T-cell (primary cell): ENCODE results near the gene DTNB. TPM values are rescaled to one million over a fixed set of nuclear protein-coding genes. Genes with fewer than 3 reads are reported as not detected.
A peak's percentile ranks its signal among the peaks of the same experiment; 100 is the strongest.

ENCODE experiments used
- ATAC-seq, 4 experiments: fragments of 200-7000 bp in 3 of 4; fragments of 150-1000 bp in 1 of 4; cut with Tn5 transposase; replicated peaks in 1 of 4; 1 replicate in 3 of 4; 2 replicates in 1 of 4; pipeline ENCODE4 v1.10.0; 2021; ENCODE audit warnings: moderate library complexity in 3 of 4, mild to moderate bottlenecking in 2 of 4, moderate number of reproducible peaks in 1 of 4
- CTCF ChIA-PET, 2 donors: fragments of 300-600 bp; sonication (Branson Sonifier 250); formaldehyde crosslinking; loops; one replicate each; lab custom pipeline; 2022; ENCODE audit warnings: antibody characterized with exemption in 2 of 2; lab: Charles Lee
- POLR2A ChIA-PET, 2 donors: fragments of 300-600 bp; sonication (Branson Sonifier 250); formaldehyde crosslinking; loops; one replicate each; lab custom pipeline; 2022; ENCODE audit warnings: antibody characterized with exemption in 2 of 2; lab: Charles Lee
- DNase-seq, 35 experiments: peaks; one replicate each; pipeline versions ENCODE4 v3.0.0 to v3.0.0-alpha.2; 2013 to 2023
- H3K27ac ChIP-seq: one replicate; pipeline ENCODE4 v1.5.1; 2013; ENCODE audit warnings: low read length
- H3K27me3 ChIP-seq, 2 experiments: replicated peaks in 1 of 2; 1 replicate in 1 of 2; 2 replicates in 1 of 2; pipeline versions ENCODE4 v1.6.1 to v1.7.0; 2013; ENCODE audit warnings: low read length in 1 of 2, mixed read lengths in 1 of 2; ENCODE audit not compliant: control insufficient read depth in 2 of 2, insufficient read depth in 2 of 2; ENCODE audit errors: extremely low read depth in 1 of 2
- H3K36me3 ChIP-seq, 2 donors: 1 replicate in 1 of 2; 2 replicates in 1 of 2; pipeline versions ENCODE4 v1.6.1 to v1.7.0; 2013; ENCODE audit warnings: low read length in 1 of 2; ENCODE audit not compliant: control insufficient read depth in 2 of 2, insufficient read depth in 1 of 2; ENCODE audit errors: extremely low read depth in 1 of 2
- H3K4me1 ChIP-seq, 2 experiments: 1 replicate in 1 of 2; 2 replicates in 1 of 2; pipeline versions ENCODE4 v1.6.1 to v1.7.0; 2013; ENCODE audit warnings: low read length in 2 of 2, mixed read lengths in 1 of 2; ENCODE audit not compliant: insufficient read depth in 2 of 2, control insufficient read depth in 1 of 2; ENCODE audit errors: extremely low read depth in 1 of 2
- H3K4me3 ChIP-seq, 2 donors: 1 replicate in 1 of 2; 2 replicates in 1 of 2; pipeline versions ENCODE4 v1.5.1 to v1.7.0; 2013; ENCODE audit warnings: mild to moderate bottlenecking in 2 of 2, low read length in 1 of 2, moderate library complexity in 1 of 2; ENCODE audit not compliant: control insufficient read depth in 1 of 2; ENCODE audit errors: extremely low read depth in 1 of 2
- H3K9me3 ChIP-seq: 2 replicates; pipeline ENCODE4 v1.7.0; 2013
- H3K27ac Mint-ChIP-seq, 2 donors: one replicate each; pipeline ENCODE4 v1.8.0; 2020 to 2021; ENCODE audit warnings: mild to moderate bottlenecking in 2 of 2, mixed read lengths in 2 of 2
- H3K27me3 Mint-ChIP-seq, 2 donors: one replicate each; pipeline ENCODE4 v1.8.0; 2021 to 2022; ENCODE audit warnings: mixed read lengths in 2 of 2
- H3K36me3 Mint-ChIP-seq: one replicate; pipeline ENCODE4 v1.8.0; 2021; ENCODE audit warnings: mixed read lengths
- H3K4me1 Mint-ChIP-seq, 3 donors: one replicate each; pipeline ENCODE4 v1.8.0; 2020 to 2022; ENCODE audit warnings: mixed read lengths in 3 of 3, mild to moderate bottlenecking in 1 of 3
- H3K4me3 Mint-ChIP-seq, 3 donors: one replicate each; pipeline ENCODE4 v1.8.0; 2020 to 2022; ENCODE audit warnings: mild to moderate bottlenecking in 3 of 3, mixed read lengths in 3 of 3, moderate library complexity in 3 of 3
- H3K9me3 Mint-ChIP-seq, 3 donors: one replicate each; pipeline ENCODE4 v1.8.0; 2020 to 2022; ENCODE audit warnings: mixed read lengths in 3 of 3
- WGBS: methylation state at CpG from one replicate; pipeline ENCODE4 v1.1.5; 2013; ENCODE audit warnings: missing lambda C conversion rate; ENCODE audit not compliant: insufficient coverage; 5-methylcytosine and 5-hydroxymethylcytosine counted together
- total RNA-seq, 35 experiments: library from RNA in 6 of 35; stranded (reverse) in 6 of 35; fragments of 120-200 nt in 1 of 35; gene quantifications; one replicate each; pipeline versions ENCODE4 v1.2.1 to v1.2.4 and lab custom pipeline; 2013 to 2026

Gene DTNB
- total RNA-seq, 5 donors from 2014 or later (not counting 1 experiment from before 2014, with no cell fraction given), result 33.4 to 45.7 (median 39.6) TPM

- Mint-ChIP-seq H3K27ac (no peak overlapping the region), H3K4me1 (peaks cover 0 to 5% (median 0%) of the 10 kb centered on the region in 3 donors), H3K4me3 (no peak overlapping the region), H3K36me3 (peaks cover 23% of the 10 kb centered on the region), H3K27me3 (no peaks in the 10 kb centered on the region), H3K9me3 (no peaks in the 10 kb centered on the region)
- Histone ChIP-seq H3K4me1 (no peaks in the 10 kb centered on the region), H3K4me3 (no peak overlapping the region), H3K27ac (no peak overlapping the region), H3K36me3 (peaks cover 0 to 5% of the 10 kb centered on the region in 2 donors), H3K9me3 (no peaks in the 10 kb centered on the region), H3K27me3 (no peaks in the 10 kb centered on the region)
- 90% methylated on average over 2 of the region's 3 CpGs for WGBS
- ChIA-PET POLR2A (interaction anchor here in 1 of 2 donors (0.6 kb wide), 1 partner anchor 9 kb away, joined by 3 read pairs; no protein-coding TSS in a partner anchor), CTCF (no interaction called here)
- DNase-seq (no peak), ATAC-seq (no peak)
Observed at GRCh38 chr2:25570161-25570845, 103.1 kb downstream of the DTNB start.

GRCh38 chr2:25567406-25567805, 106.0 kb downstream of the DTNB start:
- no peak overlapping the region for H3K27ac ChIP-seq
- DNase-seq, result peak in 1 of 35 experiments; percentile 39
- POLR2A ChIA-PET, result no interaction called here

DNA sequence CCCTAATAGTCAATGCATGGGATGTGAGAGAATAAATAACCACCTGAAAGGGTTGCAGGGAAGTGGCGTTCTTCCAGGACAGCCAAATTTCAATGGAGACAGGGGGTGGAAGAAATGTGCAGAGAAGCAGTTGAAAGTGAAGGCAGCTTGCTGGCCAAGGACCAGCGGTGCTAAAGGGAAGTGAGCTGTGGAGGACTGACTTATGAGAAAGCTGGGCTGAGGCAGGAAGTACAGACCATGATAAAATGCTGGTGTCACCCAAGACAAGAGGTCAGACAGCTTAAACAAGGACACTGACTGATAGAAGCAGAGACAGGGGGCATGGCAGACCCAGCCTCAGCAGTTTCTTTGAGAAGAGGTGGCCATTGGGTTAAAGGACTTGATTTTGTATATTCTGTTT, 106.7 kb downstream of the DTNB start:
- no peak for ATAC-seq
- Histone ChIP-seq H3K36me3 (peaks cover 0 to 5% of the 10 kb centered on the region in 2 donors), H3K4me1 (no peaks in the 10 kb centered on the region), H3K9me3 (no peaks in the 10 kb centered on the region), H3K27me3 (no peaks in the 10 kb centered on the region), H3K4me3 (no peak overlapping the region), H3K27ac (no peak overlapping the region)
- Mint-ChIP-seq H3K36me3 (peaks cover 10% of the 10 kb centered on the region), H3K27ac (no peak overlapping the region), H3K9me3 (no peaks in the 10 kb centered on the region), H3K4me1 (peaks cover 0 to 5% (median 0%) of the 10 kb centered on the region in 3 donors), H3K27me3 (no peaks in the 10 kb centered on the region), H3K4me3 (no peak overlapping the region)
- ChIA-PET CTCF (no interaction called here), POLR2A (no interaction called here)
- 58% methylated on average over 2 of the region's 2 CpGs for WGBS
- DNase-seq, result peak in 1 of 35 experiments; percentile 22

More at GRCh38 chr2:25567406-25567805, 106.0 kb downstream of the DTNB start:
- no peak overlapping the region for H3K27ac Mint-ChIP-seq
- CTCF ChIA-PET, result interaction anchor here in 1 of 2 donors (0.7 kb wide), 1 partner anchor 627 kb away, joined by 3 read pairs; no protein-coding TSS in a partner anchor
- WGBS, result no CpG with 5 or more reads among the region's 1 CpG
- H3K4me1 ChIP-seq, result no peaks in the 10 kb centered on the region
- no peaks in the 10 kb centered on the region for H3K9me3 Mint-ChIP-seq
- no peak overlapping the region for H3K4me3 Mint-ChIP-seq
- H3K36me3 ChIP-seq, result peaks cover 0 to 5% of the 10 kb centered on the region in 2 donors
- no peak overlapping the region for H3K4me3 ChIP-seq
- H3K9me3 ChIP-seq, result no peaks in the 10 kb centered on the region
- no peaks in the 10 kb centered on the region for H3K27me3 ChIP-seq
- H3K4me1 Mint-ChIP-seq, result peaks cover 0 to 5% (median 0%) of the 10 kb centered on the region in 3 donors
- peaks cover 10% of the 10 kb centered on the region for H3K36me3 Mint-ChIP-seq
- peak in 1 of 4 experiments; percentile 36 for ATAC-seq
- no peaks in the 10 kb centered on the region for H3K27me3 Mint-ChIP-seq

GRCh38 chr2:25566094-25566493, 107.3 kb downstream of the DTNB start:
- H3K4me1 Mint-ChIP-seq, result peaks cover 0 to 8% (median 0%) of the 10 kb centered on the region in 3 donors
- no peak overlapping the region for H3K4me3 ChIP-seq
- H3K4me1 ChIP-seq, result no peaks in the 10 kb centered on the region
- WGBS, result 100% methylated on average over 3 of the region's 6 CpGs
- ATAC-seq (no peak), DNase-seq (no peak)
- H3K27ac Mint-ChIP-seq, result no peak overlapping the region
- H3K36me3 ChIP-seq, result peaks cover 0 to 5% of the 10 kb centered on the region in 2 donors
- peaks cover 10% of the 10 kb centered on the region for H3K36me3 Mint-ChIP-seq
- no peaks in the 10 kb centered on the region for H3K9me3 ChIP-seq
- no peaks in the 10 kb centered on the region for H3K27me3 Mint-ChIP-seq
- POLR2A ChIA-PET, result interaction anchor here in 1 of 2 donors (0.7 kb wide), 1 partner anchor 53 kb away, joined by 4 read pairs; no protein-coding TSS in a partner anchor
- CTCF ChIA-PET, result no interaction called here
- no peaks in the 10 kb centered on the region for H3K9me3 Mint-ChIP-seq
- H3K4me3 Mint-ChIP-seq, result no peak overlapping the region
- H3K27ac ChIP-seq, result no peak overlapping the region
- H3K27me3 ChIP-seq, result no peaks in the 10 kb centered on the region

DNA sequence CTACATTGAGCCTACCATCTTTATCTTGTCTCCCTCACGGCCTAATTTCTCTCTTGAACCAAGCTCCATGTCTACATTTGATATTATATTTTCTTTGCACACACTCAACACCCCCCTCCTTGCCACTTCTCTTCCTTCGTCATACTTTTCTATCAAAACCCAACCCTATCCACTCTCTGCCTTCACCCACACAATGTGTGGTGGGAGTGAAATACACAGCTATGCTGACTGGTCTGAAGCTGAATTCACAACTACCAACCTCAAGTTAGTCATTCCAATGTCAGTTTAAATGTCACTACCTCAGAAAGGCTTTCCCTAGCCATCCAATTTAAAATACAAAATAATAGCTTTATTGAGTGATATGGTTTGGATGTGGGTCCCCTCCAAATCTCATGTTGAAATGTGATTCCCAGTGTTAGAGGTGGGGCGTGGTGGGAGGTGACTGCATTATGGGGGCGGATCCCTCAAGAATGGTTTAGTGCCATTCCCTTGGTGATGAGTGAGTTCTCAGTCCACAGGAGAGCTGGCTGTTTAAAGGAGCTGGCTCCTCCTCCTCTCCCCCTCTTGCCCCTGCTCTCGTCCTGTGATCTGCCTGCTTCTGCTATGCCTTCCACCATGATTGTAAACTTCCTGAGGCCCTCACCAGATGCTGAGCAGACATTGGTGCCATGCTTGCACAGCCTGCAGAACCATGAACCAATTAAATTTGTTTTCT, 112.1 kb downstream of the DTNB start:
- no peak for ATAC-seq
- 86% methylated on average over 1 of the region's 5 CpGs for WGBS

DNA sequence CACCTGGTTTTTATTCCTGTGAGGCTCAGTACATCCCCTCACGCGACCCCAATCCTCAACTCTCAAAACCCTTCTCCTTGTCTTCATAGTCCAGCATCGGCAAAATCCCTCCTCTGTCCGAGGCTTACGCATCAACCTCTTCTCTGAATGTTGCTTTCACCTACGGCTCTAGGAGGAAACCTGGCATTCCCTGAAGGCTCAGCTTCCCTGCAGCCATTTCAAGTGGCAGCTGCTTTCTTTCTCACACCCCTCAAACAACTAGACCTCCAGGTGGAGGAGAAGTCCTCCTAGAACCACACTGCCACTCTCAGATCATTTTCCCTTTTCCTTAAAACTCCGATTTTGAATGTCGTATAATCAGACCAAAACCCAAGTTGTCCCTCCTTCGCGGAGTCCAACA, 114.2 kb downstream of the DTNB start:
- H3K27ac ChIP-seq, result peak overlapping the region; percentile 32
- no peaks in the 10 kb centered on the region for H3K27me3 Mint-ChIP-seq
- H3K4me3 ChIP-seq, result no peak overlapping the region
- peak overlapping the region; percentile 17 to 72 for H3K27ac Mint-ChIP-seq
- peaks cover 0 to 9% of the 10 kb centered on the region in 2 experiments for H3K4me1 ChIP-seq
- H3K36me3 ChIP-seq, result no peaks in the 10 kb centered on the region
- peaks cover 27 to 39% (median 28%) of the 10 kb centered on the region in 3 donors for H3K4me1 Mint-ChIP-seq
- ChIA-PET CTCF (no interaction called here), POLR2A (no interaction called here)
- H3K36me3 Mint-ChIP-seq, result peaks cover 2% of the 10 kb centered on the region
- 99% methylated on average over 9 of the region's 10 CpGs for WGBS
- no peaks in the 10 kb centered on the region for H3K9me3 ChIP-seq
- no peak for ATAC-seq
- no peak for DNase-seq
- no peaks in the 10 kb centered on the region for H3K9me3 Mint-ChIP-seq
- no peaks in the 10 kb centered on the region for H3K27me3 ChIP-seq
- H3K4me3 Mint-ChIP-seq, result no peak overlapping the region

More for the DNA sequence above, 112.1 kb downstream of the DTNB start:
- DNase-seq, result no peak
- ChIA-PET POLR2A (interaction anchor here (0.6 kb wide), 2 partner anchors 9 to 1802 kb away, joined by 3 read pairs; no protein-coding TSS in a partner anchor), CTCF (no interaction called here)
- no peaks in the 10 kb centered on the region for H3K36me3 ChIP-seq
- Mint-ChIP-seq H3K27me3 (no peaks in the 10 kb centered on the region), H3K4me1 (peaks cover 27 to 39% (median 28%) of the 10 kb centered on the region in 3 donors), H3K36me3 (peaks cover 3% of the 10 kb centered on the region), H3K27ac (no peak overlapping the region), H3K9me3 (no peaks in the 10 kb centered on the region), H3K4me3 (no peak overlapping the region)
- H3K4me1 ChIP-seq, result peaks cover 0 to 9% of the 10 kb centered on the region in 2 experiments
- no peak overlapping the region for H3K4me3 ChIP-seq
- H3K9me3 ChIP-seq, result no peaks in the 10 kb centered on the region
- H3K27ac ChIP-seq, result no peak overlapping the region
- no peaks in the 10 kb centered on the region for H3K27me3 ChIP-seq
